ENCODE data around the gene MRGPRE.

The MRGPRE gene

DNA sequence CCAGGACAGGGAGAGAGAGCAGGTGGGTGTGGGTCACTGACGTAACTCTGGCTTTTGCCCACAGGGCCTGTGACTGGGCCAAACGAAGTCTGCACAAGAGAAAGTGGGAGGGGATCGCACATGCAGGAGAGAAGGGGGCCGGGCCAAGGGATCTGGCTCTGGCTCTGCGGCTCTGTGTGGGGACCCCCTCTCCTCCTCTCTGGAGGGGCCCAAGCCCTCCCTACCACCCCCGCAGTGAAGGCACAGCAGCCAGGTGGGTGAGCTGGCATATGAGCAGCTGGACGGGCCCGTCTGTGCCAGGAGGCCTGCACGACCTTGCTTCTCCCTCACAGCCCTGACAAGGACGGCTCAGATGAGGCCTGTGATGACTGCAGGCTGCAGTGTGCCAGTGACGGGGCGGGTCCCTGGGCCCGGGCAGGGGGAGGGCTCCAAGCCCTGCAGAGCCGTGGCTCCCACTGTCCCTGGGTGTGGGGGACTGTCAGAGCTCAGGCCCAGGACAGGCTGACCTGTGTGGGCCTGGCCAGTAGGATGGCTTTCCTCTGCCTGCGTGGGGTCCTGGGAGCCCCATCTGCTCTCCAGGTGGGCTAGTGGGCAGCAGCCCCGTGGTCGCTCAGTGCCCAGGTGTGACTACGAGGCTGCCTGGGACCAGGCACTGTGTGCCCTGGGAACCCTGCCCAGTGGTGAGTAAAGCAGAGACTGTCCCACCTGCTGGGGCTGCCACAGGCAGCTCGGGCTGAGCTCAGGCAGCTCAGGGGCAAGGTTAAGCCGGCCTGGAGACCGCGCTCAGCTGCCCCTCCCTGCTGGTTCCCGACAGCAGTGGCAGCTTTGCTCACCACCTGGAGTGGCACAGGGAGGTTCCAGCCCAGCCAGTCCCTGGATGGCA, 35.8 kb downstream of the MRGPRE start:
- DNase-seq = no peak

DNA sequence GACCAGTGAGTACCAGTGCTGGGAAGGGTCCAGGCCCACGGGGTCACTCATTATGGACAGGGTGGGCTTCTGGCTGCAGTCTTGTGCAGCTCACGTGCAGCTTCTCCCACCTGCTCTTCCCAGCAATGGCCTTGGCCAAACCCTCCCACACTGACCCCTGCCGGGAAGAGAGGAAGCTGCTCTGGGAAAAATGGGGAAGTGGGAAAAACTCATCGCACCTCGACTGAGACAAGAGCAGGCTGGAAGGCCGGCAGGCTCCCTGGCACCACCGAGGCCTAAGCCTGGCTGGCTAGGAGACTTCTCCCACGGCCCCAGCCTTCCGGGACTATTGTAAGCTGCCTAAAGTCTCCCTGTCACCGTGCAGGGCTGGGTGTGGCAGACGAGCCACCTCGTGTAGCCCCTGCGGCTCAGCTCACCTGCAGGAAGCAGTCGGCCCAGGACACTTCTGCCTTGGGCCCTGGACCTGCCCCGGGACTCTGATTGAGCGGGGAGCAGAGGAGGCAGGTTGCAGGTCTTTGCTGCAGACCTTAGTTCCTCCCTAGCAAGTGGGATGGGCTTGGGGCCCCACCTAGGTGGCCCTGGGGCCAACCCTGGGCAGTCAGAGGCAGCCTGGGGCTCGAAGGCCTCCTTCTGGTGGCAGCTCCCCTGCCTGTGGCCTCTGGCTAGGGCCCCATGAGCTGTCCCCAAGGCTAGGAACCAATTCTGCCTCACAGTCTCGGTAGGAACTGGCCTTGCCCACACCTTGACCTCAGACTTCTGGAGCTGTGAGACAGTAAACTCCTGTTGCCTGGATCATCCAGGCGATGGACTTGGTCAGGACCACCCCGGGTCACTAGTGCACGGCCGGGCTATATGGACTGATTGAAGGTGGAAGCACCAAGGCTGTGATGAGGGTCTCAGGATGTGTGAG, 36.7 kb downstream of the MRGPRE start:
- no peak for DNase-seq

DNA sequence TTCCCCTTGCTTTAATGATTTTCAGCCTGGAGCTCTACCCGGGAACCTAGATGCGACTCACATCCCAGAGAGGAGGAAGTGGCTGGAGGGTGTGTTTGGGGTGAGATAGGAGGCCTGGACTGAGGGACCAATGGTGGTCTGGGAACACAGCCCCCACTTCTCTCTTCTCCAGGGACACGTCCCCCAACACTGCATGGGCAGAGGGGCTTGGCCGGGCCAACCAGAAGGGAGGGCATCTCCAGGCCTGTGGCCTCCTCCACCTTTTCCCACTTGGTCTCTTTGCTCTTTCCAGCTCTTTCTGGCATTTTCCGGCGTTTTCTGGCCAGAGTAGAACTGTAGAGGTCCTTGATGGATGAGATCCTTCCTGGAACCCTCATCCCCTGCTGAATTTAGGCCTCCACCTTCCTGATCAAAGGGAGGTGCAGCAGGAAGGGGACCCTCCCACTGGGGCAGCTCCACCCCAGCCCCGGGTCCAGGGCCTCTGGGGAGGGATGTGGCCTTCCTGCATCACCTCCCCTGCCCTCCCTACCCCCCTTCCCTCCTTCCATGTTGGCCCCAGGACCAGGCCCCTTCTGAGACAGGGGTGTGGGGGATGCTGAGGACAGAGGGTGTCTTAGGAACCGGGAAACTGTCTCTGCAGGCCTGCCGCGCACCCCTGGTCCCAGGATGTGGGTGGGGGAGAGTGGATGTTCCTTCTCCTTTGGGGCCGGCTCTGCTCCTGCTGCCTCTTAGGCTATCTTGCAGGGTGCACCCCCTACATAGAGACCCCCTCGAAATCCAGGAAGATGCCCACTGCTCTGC, 38.0 kb downstream of the MRGPRE start:
- DNase-seq = no peak

- no peak for DNase-seq
These were observed 38.7 kb downstream of the MRGPRE start for GRCh38 chr11:3193373-3194015.

GRCh38 chr11:3192511-3193372, 39.5 kb downstream of the MRGPRE start:
- no peak for DNase-seq

GRCh38 chr11:3191586-3192324, 40.5 kb downstream of the MRGPRE start:
- no peak for DNase-seq

- no peak for DNase-seq
These were observed 41.6 kb downstream of the MRGPRE start for GRCh38 chr11:3190600-3190999.

- DNase-seq = no peak
These were observed 42.2 kb downstream of the MRGPRE start for GRCh38 chr11:3189886-3190583.

DNA sequence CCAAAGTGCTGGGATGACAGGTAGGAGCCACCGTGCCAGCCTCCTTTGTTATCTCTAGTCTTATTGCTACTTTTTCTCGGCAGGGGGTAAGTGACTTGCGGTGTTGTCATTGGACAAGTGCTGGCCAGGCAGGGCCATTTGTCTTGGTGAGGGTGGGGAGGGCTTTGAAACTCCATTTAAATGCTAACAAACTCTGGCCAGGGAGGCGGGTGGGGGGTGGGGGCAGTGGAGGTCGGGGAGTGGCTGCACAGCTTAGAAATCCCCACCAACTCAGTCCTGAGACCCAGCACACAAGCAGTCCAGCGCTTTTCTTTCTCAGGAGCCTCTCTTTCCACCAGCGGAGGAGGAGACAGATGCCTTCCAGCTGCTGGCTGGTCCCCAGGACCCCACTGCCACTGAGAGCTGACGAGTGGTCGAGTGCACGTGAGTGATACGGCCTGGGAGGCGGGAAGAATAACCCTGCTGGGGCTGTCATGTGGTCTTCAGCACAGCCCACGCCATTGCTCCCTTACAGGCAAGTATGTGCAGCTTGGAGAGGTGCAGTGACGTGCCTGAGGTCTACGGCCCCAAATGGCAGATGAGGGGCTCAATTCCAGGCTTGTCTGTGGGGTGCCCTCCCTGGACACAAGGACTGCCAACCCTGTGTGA, 42.9 kb downstream of the MRGPRE start:
- no peak for DNase-seq

- no peak for DNase-seq
These were observed 43.6 kb downstream of the MRGPRE start for GRCh38 chr11:3188496-3189195.

GRCh38 chr11:3186166-3186953, 45.9 kb downstream of the MRGPRE start:
- no peak for DNase-seq

DNA sequence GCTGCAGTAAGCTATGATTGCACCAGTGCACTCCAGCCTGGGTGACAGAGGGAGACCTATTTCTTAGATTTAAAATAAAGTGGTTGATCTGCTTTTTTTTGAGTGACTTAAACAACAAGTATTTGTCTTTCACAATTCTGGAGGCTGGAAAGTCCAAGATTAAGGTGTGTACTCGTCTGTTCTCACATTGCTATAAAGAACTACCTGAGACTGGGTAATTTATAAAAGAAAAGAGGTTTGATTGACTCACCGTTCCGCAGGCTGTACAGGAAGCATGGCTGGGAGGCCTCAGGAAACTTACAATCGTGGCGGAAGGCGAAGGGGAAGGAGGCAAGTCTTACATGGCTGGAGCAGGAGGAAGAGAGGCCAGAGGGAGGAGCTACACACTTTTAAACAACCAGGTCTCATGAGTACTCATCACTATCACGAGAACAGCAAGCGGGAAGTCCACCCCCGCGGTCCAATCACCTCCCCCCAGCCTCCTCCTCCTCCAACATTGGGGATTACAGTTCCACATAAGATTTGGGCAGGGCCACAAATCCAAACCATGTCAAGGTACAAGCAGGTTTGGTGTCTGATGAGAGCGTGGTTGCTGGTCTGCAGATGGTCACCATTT, 47.4 kb downstream of the MRGPRE start:
- no peak for DNase-seq

DNA sequence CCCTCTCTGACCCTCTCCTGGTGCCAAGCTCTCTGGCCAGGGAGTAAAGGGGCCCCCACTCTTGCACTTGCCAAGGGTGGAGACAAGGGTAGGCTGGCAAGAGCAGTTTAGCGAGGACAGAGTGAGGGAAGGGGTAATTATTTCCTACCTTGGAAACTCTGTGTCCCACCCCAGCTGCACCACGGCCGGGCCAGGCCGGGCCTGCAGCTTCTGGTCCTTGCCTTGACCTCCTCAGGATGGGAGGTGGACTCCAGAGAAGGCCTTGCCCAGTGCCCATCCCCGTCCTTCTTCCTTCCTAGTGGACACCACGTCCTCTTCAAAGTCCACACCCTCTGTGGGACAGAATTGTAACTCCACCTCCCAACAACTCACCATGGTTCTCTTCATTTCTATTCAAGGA, 48.7 kb downstream of the MRGPRE start:
- DNase-seq = no peak

GRCh38 chr11:3182462-3182852, 49.8 kb downstream of the MRGPRE start:
- no peak for DNase-seq

DNA sequence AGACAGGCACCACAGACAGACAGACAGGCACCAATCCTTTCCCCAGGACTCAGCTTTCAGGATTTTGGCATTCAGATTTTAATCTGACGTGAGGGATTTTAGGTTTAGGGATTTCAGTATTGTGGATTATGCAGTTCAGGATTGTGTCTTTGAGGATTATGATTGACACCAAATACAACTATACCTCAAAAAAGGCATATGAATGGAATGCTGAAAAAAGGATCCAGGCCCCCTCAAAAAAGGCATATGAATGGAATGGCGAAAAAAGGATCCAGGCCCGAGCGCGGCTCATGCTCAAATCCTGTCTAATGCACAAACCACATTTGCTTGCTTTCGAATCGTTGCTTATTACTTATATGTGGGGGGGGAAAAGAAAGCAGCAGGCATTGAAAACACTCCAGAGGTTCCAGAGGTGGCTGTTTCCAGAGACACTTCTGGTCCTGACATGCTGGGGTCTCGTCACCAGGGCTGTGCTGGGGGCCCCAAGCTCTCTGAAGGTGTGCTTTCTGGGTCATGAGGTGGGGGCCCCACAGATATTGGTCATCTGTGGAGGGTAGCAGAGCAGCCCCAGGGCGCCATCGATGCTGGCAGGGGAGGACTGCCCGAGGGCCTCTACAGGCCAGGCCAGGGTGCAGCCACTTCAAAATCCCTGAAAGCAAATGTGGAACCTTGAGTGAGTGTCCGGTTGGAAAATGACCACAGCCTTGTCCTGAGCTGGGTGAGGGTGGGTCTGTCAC, 50.3 kb downstream of the MRGPRE start:
- DNase-seq = no peak

- no peak for DNase-seq
These were observed 51.3 kb downstream of the MRGPRE start for GRCh38 chr11:3180869-3181268.

GRCh38 chr11:3178349-3178748, 53.9 kb downstream of the MRGPRE start:
- no peak for DNase-seq

Measured in cerebellar nuclear complex (tissue), 1 donor.